KMS-11 (cell line): ENCODE measurements around the gene IFT122.

Experiments
- H2AFZ ChIP-seq: fragments of 200-600 bp; sonication (generic); 2 replicates; pipeline ENCODE4 v1.6.1; 2016; ENCODE audit warnings: antibody characterized with exemption, mixed run types, low read depth
- H3K27ac ChIP-seq: fragments of 200-600 bp; sonication (generic); 2 replicates; pipeline ENCODE4 v1.6.1; 2016; ENCODE audit warnings: mild to moderate bottlenecking, mixed run types
- H3K27me3 ChIP-seq: fragments of 200-600 bp; sonication (generic); 2 replicates; pipeline ENCODE4 v1.6.1; 2017; ENCODE audit warnings: mild to moderate bottlenecking, low read depth, mixed run types, moderate library complexity; ENCODE audit not compliant: insufficient read depth
- H3K36me3 ChIP-seq: fragments of 200-600 bp; sonication (generic); 2 replicates; pipeline ENCODE4 v1.6.1; 2017; ENCODE audit warnings: mild to moderate bottlenecking, mixed run types; ENCODE audit not compliant: insufficient read depth
- H3K4me1 ChIP-seq: fragments of 200-600 bp; sonication (generic); 2 replicates; pipeline ENCODE4 v1.6.1; 2016; ENCODE audit warnings: mild to moderate bottlenecking, low read depth, mixed run types; ENCODE audit not compliant: poor library complexity, severe bottlenecking
- H3K4me2 ChIP-seq: fragments of 200-600 bp; sonication (generic); 2 replicates; pipeline ENCODE4 v1.7.0; 2016; ENCODE audit warnings: mild to moderate bottlenecking, mixed run types
- H3K4me3 ChIP-seq: fragments of 200-600 bp; sonication (generic); IDR thresholded peaks from 2 replicates; pipeline ENCODE4 v1.6.1; 2017; ENCODE audit warnings: low read depth, low read length, mixed read lengths; ENCODE audit not compliant: insufficient read depth
- H3K79me2 ChIP-seq: fragments of 200-600 bp; sonication (generic); 2 replicates; pipeline ENCODE4 v1.6.1; 2016; ENCODE audit warnings: low read depth, mixed run types; ENCODE audit not compliant: insufficient read depth
- H3K9ac ChIP-seq: fragments of 200-600 bp; sonication (generic); 2 replicates; pipeline ENCODE4 v1.6.1; 2016; ENCODE audit warnings: mild to moderate bottlenecking, mixed run types
- H4K20me1 ChIP-seq: fragments of 200-600 bp; sonication (generic); 2 replicates; pipeline ENCODE4 v1.6.1; 2016; ENCODE audit warnings: mild to moderate bottlenecking, mixed run types; ENCODE audit not compliant: insufficient read depth
- CTCF ChIP-seq: fragments of 200-600 bp; sonication (generic); conservative IDR thresholded peaks from 2 replicates; pipeline ENCODE4 v1.6.1; 2017; ENCODE audit warnings: low read depth, mild to moderate bottlenecking, antibody characterized with exemption, low read length, moderate library complexity, mixed read lengths

The IFT122 gene

GRCh38 chr3:129525341-129525968, 85.4 kb downstream of the IFT122 start:
- H3K27ac ChIP-seq, result no peak overlapping the region
- no peak overlapping the region for H2AFZ ChIP-seq
- H3K79me2 ChIP-seq, result no peaks in the 10 kb centered on the region
- no peaks in the 10 kb centered on the region for H3K4me1 ChIP-seq
- H3K9ac ChIP-seq, result no peak overlapping the region
- H3K4me3 ChIP-seq, result no peak overlapping the region
- no peak overlapping the region for H3K4me2 ChIP-seq
- H3K27me3 ChIP-seq, result no peaks in the 10 kb centered on the region
- TF ChIP-seq CTCF, result no peak
- no peaks in the 10 kb centered on the region for H3K36me3 ChIP-seq
- no peaks in the 10 kb centered on the region for H4K20me1 ChIP-seq

GRCh38 chr3:129526121-129526900, 86.3 kb downstream of the IFT122 start:
- TF ChIP-seq CTCF, result no peak
- Histone ChIP-seq H3K27ac (no peak overlapping the region), H3K4me1 (no peaks in the 10 kb centered on the region), H3K79me2 (no peaks in the 10 kb centered on the region), H3K9ac (no peak overlapping the region), H3K4me2 (no peak overlapping the region), H3K4me3 (no peak overlapping the region), H2AFZ (no peak overlapping the region), H3K27me3 (no peaks in the 10 kb centered on the region), H4K20me1 (no peaks in the 10 kb centered on the region), H3K36me3 (no peaks in the 10 kb centered on the region)

- Histone ChIP-seq H3K4me1 (no peaks in the 10 kb centered on the region), H2AFZ (no peak overlapping the region), H3K79me2 (no peaks in the 10 kb centered on the region), H3K9ac (no peak overlapping the region), H4K20me1 (no peaks in the 10 kb centered on the region), H3K27me3 (no peaks in the 10 kb centered on the region), H3K4me2 (no peak overlapping the region), H3K27ac (no peak overlapping the region), H3K36me3 (no peaks in the 10 kb centered on the region), H3K4me3 (no peak overlapping the region)
- no peak for TF ChIP-seq CTCF
Observed at GRCh38 chr3:129527262-129527661, 87.2 kb downstream of the IFT122 start.

- Histone ChIP-seq H3K27ac (no peak within 1 kb of the TSS), H3K9ac (no peak within 1 kb of the TSS), H3K79me2 (no peaks in the 10 kb centered on the region), H4K20me1 (no peaks in the 10 kb centered on the region), H2AFZ (no peak within 1 kb of the TSS), H3K4me1 (no peaks in the 10 kb centered on the region), H3K27me3 (no peaks in the 10 kb centered on the region), H3K4me3 (no peak within 1 kb of the TSS), H3K4me2 (no peak within 1 kb of the TSS), H3K36me3 (no peaks in the 10 kb centered on the region)
- TF ChIP-seq CTCF, result no peak
Observed at GRCh38 chr3:129528589-129529100, 88.6 kb downstream of the IFT122 start, which contains the start of gene RHO. Gene RHO, plus strand, starts transcription at chr3:129528639. Its CDS starts 95 bp downstream, at chr3:129528734.
